Measurements from ENCODE around the gene OR5B21. TPM values are rescaled to one million over a fixed set of nuclear protein-coding genes. Genes with fewer than 3 reads are reported as not detected.
A peak's percentile ranks its signal among the peaks of the same experiment; 100 is the strongest.

The OR5B21 gene
- total and polyA plus RNA-seq, 2 donors (not counting 1 experiment from before 2014, with no cell fraction given): not detected

- H3K4me1 ChIP-seq (ENCODE audit: control insufficient read depth, extremely low read depth, insufficient read depth, low read length): no peaks in the 10 kb centered on the region
- no peaks in the 10 kb centered on the region for H3K27me3 ChIP-seq (ENCODE audit: control insufficient read depth, insufficient read depth, low read length)
- no peaks in the 10 kb centered on the region for H3K9me3 ChIP-seq (ENCODE audit: control insufficient read depth, insufficient read depth, low read depth, low read length)
- H3K79me2 ChIP-seq (ENCODE audit: control insufficient read depth, insufficient read depth, low read length): no peaks in the 10 kb centered on the region
- no peak overlapping the region for H3K4me3 ChIP-seq (replicated peaks in 1 of 4; ENCODE audit: control extremely low read depth in 1 of 4, insufficient read depth in 1 of 4, low read depth in 3 of 4, low read length in 4 of 4)
- no peak overlapping the region for H3K9ac ChIP-seq (ENCODE audit: insufficient read depth, low read length)
- no peak overlapping the region for H3K27ac ChIP-seq (ENCODE audit: insufficient read depth, low read length)
- TF ChIP-seq EZH2 (IDR thresholded peaks at IDR 0.05; ENCODE audit: low read length, missing control alignments): no peak
- TF ChIP-seq CTCF (conservative IDR thresholded peaks at IDR 0.05 in 1 of 2, IDR thresholded peaks at IDR 0.05 in 1 of 2; ENCODE audit: low read depth in 1 of 2, low read length in 2 of 2): peak; percentile 68 to 70
- no peaks in the 10 kb centered on the region for H3K36me3 ChIP-seq (ENCODE audit: control insufficient read depth, insufficient read depth, low read length)
- peak overlapping the region; percentile 25 for H2AFZ ChIP-seq (ENCODE audit: low read length)
- no peak overlapping the region for H3K4me2 ChIP-seq (ENCODE audit: extremely low read depth, insufficient read depth, low read length)
- DNase-seq (ENCODE audit: low read depth in 2 of 2): peak; percentile 50 to 74
- H4K20me1 ChIP-seq (ENCODE audit: control insufficient read depth, extremely low read depth, insufficient read depth, low read length): no peaks in the 10 kb centered on the region
Measured at GRCh38 chr11:58513747-58514367, 6.0 kb upstream of the OR5B21 start.

GRCh38 chr11:58511636-58512035 lies 3.7 kb upstream of the OR5B21 start:
- TF ChIP-seq CTCF (conservative IDR thresholded peaks at IDR 0.05 in 1 of 2, IDR thresholded peaks at IDR 0.05 in 1 of 2; ENCODE audit: low read depth in 1 of 2, low read length in 2 of 2) (no peak), EZH2 (IDR thresholded peaks at IDR 0.05; ENCODE audit: low read length, missing control alignments) (no peak)
- H4K20me1 ChIP-seq (ENCODE audit: control insufficient read depth, extremely low read depth, insufficient read depth, low read length): no peaks in the 10 kb centered on the region
- H3K4me1 ChIP-seq (ENCODE audit: control insufficient read depth, extremely low read depth, insufficient read depth, low read length): no peaks in the 10 kb centered on the region
- H3K27me3 ChIP-seq (ENCODE audit: control insufficient read depth, insufficient read depth, low read length): no peaks in the 10 kb centered on the region
- H3K27ac ChIP-seq (ENCODE audit: insufficient read depth, low read length): no peak overlapping the region
- no peak for DNase-seq (ENCODE audit: low read depth in 2 of 2)
- H3K36me3 ChIP-seq (ENCODE audit: control insufficient read depth, insufficient read depth, low read length): no peaks in the 10 kb centered on the region
- no peak overlapping the region for H3K4me2 ChIP-seq (ENCODE audit: extremely low read depth, insufficient read depth, low read length)
- H3K4me3 ChIP-seq (replicated peaks in 1 of 4; ENCODE audit: control extremely low read depth in 1 of 4, insufficient read depth in 1 of 4, low read depth in 3 of 4, low read length in 4 of 4): no peak overlapping the region
- no peaks in the 10 kb centered on the region for H3K9me3 ChIP-seq (ENCODE audit: control insufficient read depth, insufficient read depth, low read depth, low read length)
- H3K79me2 ChIP-seq (ENCODE audit: control insufficient read depth, insufficient read depth, low read length): no peaks in the 10 kb centered on the region
- no peak overlapping the region for H2AFZ ChIP-seq (ENCODE audit: low read length)
- H3K9ac ChIP-seq (ENCODE audit: insufficient read depth, low read length): no peak overlapping the region

- DNase-seq (ENCODE audit: low read depth in 2 of 2): no peak
- no peak overlapping the region for H2AFZ ChIP-seq (ENCODE audit: low read length)
- H3K79me2 ChIP-seq (ENCODE audit: control insufficient read depth, insufficient read depth, low read length): no peaks in the 10 kb centered on the region
- no peak overlapping the region for H3K9ac ChIP-seq (ENCODE audit: insufficient read depth, low read length)
- no peaks in the 10 kb centered on the region for H3K9me3 ChIP-seq (ENCODE audit: control insufficient read depth, insufficient read depth, low read depth, low read length)
- TF ChIP-seq CTCF (conservative IDR thresholded peaks at IDR 0.05 in 1 of 2, IDR thresholded peaks at IDR 0.05 in 1 of 2; ENCODE audit: low read depth in 1 of 2, low read length in 2 of 2) (no peak), EZH2 (IDR thresholded peaks at IDR 0.05; ENCODE audit: low read length, missing control alignments) (no peak)
- H3K4me3 ChIP-seq (replicated peaks in 1 of 4; ENCODE audit: control extremely low read depth in 1 of 4, insufficient read depth in 1 of 4, low read depth in 3 of 4, low read length in 4 of 4): no peak overlapping the region
- H3K4me1 ChIP-seq (ENCODE audit: control insufficient read depth, extremely low read depth, insufficient read depth, low read length): no peaks in the 10 kb centered on the region
- H3K4me2 ChIP-seq (ENCODE audit: extremely low read depth, insufficient read depth, low read length): no peak overlapping the region
- no peaks in the 10 kb centered on the region for H3K27me3 ChIP-seq (ENCODE audit: control insufficient read depth, insufficient read depth, low read length)
- no peaks in the 10 kb centered on the region for H3K36me3 ChIP-seq (ENCODE audit: control insufficient read depth, insufficient read depth, low read length)
- H3K27ac ChIP-seq (ENCODE audit: insufficient read depth, low read length): no peak overlapping the region
- H4K20me1 ChIP-seq (ENCODE audit: control insufficient read depth, extremely low read depth, insufficient read depth, low read length): no peaks in the 10 kb centered on the region
Measured at GRCh38 chr11:58509748-58510147, 1.8 kb upstream of the OR5B21 start.

All from fibroblast of lung (primary cell).